Measurements from ENCODE around the gene HSPA9.

HSPA9 gene

GRCh38 chr5:138600446-138600845 is 25.2 kb upstream of the HSPA9 start:
- ATAC-seq (ENCODE audit: insufficient read depth, low read depth), result no peak
- no peaks in the 10 kb centered on the region for H3K27me3 ChIP-seq (ENCODE audit: insufficient read depth, low read length, poor library complexity)
- H3K79me2 ChIP-seq (ENCODE audit: insufficient read depth, low read length), result no peaks in the 10 kb centered on the region
- no peak overlapping the region for H3K27ac ChIP-seq (ENCODE audit: low read length)
- H3K4me2 ChIP-seq (ENCODE audit: insufficient read depth, low read length), result no peak overlapping the region
- H3K4me1 ChIP-seq (ENCODE audit: insufficient read depth, low read length), result peaks cover 47% of the 10 kb centered on the region
- H4K20me1 ChIP-seq (ENCODE audit: insufficient read depth, low read length), result no peaks in the 10 kb centered on the region
- no peak overlapping the region for H2AFZ ChIP-seq (ENCODE audit: low read depth, low read length)
- H3K9me3 ChIP-seq (ENCODE audit: insufficient read depth, low read length, severe bottlenecking), result no peaks in the 10 kb centered on the region
- H3K36me3 ChIP-seq (ENCODE audit: insufficient read depth, low read length), result no peaks in the 10 kb centered on the region
- no peak overlapping the region for H3K4me3 ChIP-seq (ENCODE audit: low read depth in 1 of 2, low read length in 2 of 2)
- TF ChIP-seq EZH2 (IDR thresholded peaks at IDR 0.05; ENCODE audit: borderline replicate concordance, low read depth, low read length, severe bottlenecking) (no peak), CTCF (IDR thresholded peaks at IDR 0.05; ENCODE audit: borderline replicate concordance, extremely low read depth, low read length, poor library complexity, severe bottlenecking) (no peak)
- no peak overlapping the region for H3K9ac ChIP-seq (ENCODE audit: low read depth, low read length)
- DNase-seq, result no peak

GRCh38 chr5:138597661-138598400 is 22.6 kb upstream of the HSPA9 start:
- H3K4me2 ChIP-seq (ENCODE audit: insufficient read depth, low read length), result peak overlapping the region; percentile 42
- H2AFZ ChIP-seq (ENCODE audit: low read depth, low read length), result no peak overlapping the region
- peak overlapping the region; percentile 5; the same call in 1 of the 2 replicates for H3K9ac ChIP-seq (ENCODE audit: low read depth, low read length)
- no peaks in the 10 kb centered on the region for H3K27me3 ChIP-seq (ENCODE audit: insufficient read depth, low read length, poor library complexity)
- peaks cover 50% of the 10 kb centered on the region for H3K4me1 ChIP-seq (ENCODE audit: insufficient read depth, low read length)
- no peak overlapping the region for H3K4me3 ChIP-seq (ENCODE audit: low read depth in 1 of 2, low read length in 2 of 2)
- H3K9me3 ChIP-seq (ENCODE audit: insufficient read depth, low read length, severe bottlenecking), result no peaks in the 10 kb centered on the region
- TF ChIP-seq EZH2 (IDR thresholded peaks at IDR 0.05; ENCODE audit: borderline replicate concordance, low read depth, low read length, severe bottlenecking) (no peak), CTCF (IDR thresholded peaks at IDR 0.05; ENCODE audit: borderline replicate concordance, extremely low read depth, low read length, poor library complexity, severe bottlenecking) (peak; percentile 31)
- ATAC-seq (ENCODE audit: insufficient read depth, low read depth) (no peak), DNase-seq (no peak)
- H3K27ac ChIP-seq (ENCODE audit: low read length), result peak overlapping the region; percentile 81
- H3K79me2 ChIP-seq (ENCODE audit: insufficient read depth, low read length), result no peaks in the 10 kb centered on the region
- no peaks in the 10 kb centered on the region for H3K36me3 ChIP-seq (ENCODE audit: insufficient read depth, low read length)
- H4K20me1 ChIP-seq (ENCODE audit: insufficient read depth, low read length), result no peaks in the 10 kb centered on the region

GRCh38 chr5:138596105-138596881 is 21.1 kb upstream of the HSPA9 start:
- H3K9ac ChIP-seq (ENCODE audit: low read depth, low read length), result peak overlapping the region; percentile 24
- ATAC-seq (ENCODE audit: insufficient read depth, low read depth), result peak; percentile 90
- no peaks in the 10 kb centered on the region for H3K36me3 ChIP-seq (ENCODE audit: insufficient read depth, low read length)
- H3K27ac ChIP-seq (ENCODE audit: low read length), result peak overlapping the region; percentile 81
- TF ChIP-seq CTCF (IDR thresholded peaks at IDR 0.05; ENCODE audit: borderline replicate concordance, extremely low read depth, low read length, poor library complexity, severe bottlenecking) (no peak), EZH2 (IDR thresholded peaks at IDR 0.05; ENCODE audit: borderline replicate concordance, low read depth, low read length, severe bottlenecking) (no peak)
- H2AFZ ChIP-seq (ENCODE audit: low read depth, low read length), result no peak overlapping the region
- H4K20me1 ChIP-seq (ENCODE audit: insufficient read depth, low read length), result no peaks in the 10 kb centered on the region
- DNase-seq, result peak; percentile 95
- H3K4me3 ChIP-seq (ENCODE audit: low read depth in 1 of 2, low read length in 2 of 2), result peak overlapping the region in 1 of 2 experiments; percentile 9; a peak in 1 of 4 replicates
- no peaks in the 10 kb centered on the region for H3K79me2 ChIP-seq (ENCODE audit: insufficient read depth, low read length)
- peaks cover 42% of the 10 kb centered on the region for H3K4me1 ChIP-seq (ENCODE audit: insufficient read depth, low read length)
- no peaks in the 10 kb centered on the region for H3K27me3 ChIP-seq (ENCODE audit: insufficient read depth, low read length, poor library complexity)
- peak overlapping the region; percentile 49 for H3K4me2 ChIP-seq (ENCODE audit: insufficient read depth, low read length)
- H3K9me3 ChIP-seq (ENCODE audit: insufficient read depth, low read length, severe bottlenecking), result no peaks in the 10 kb centered on the region

All from DND-41 (cell line).